Type B pancreatic cell (in vitro differentiated cells): Measurements from ENCODE around the gene TEX26. TPM values are rescaled to one million over a fixed set of nuclear protein-coding genes. Genes with fewer than 3 reads are reported as not detected.
"Not testable (repeated sequence)": the region's sequence is repeated elsewhere in the genome, so short reads cannot be mapped to it uniquely, and the experiment has no call there.

ENCODE experiments used
- DNase-seq: peaks from one replicate; pipeline ENCODE4 v3.0.0; 2021; ENCODE audit warnings: mixed read lengths; ENCODE audit not compliant: unreplicated experiment; ENCODE audit errors: extremely low spot score
- H3K27ac Mint-ChIP-seq: 2 replicates; pipeline ENCODE4 v1.8.0; 2021; ENCODE audit warnings: mild to moderate bottlenecking, mixed read lengths
- H3K27me3 Mint-ChIP-seq: 2 replicates; pipeline ENCODE4 v1.8.0; 2021; ENCODE audit warnings: mixed read lengths
- H3K36me3 Mint-ChIP-seq: 2 replicates; pipeline ENCODE4 v1.8.0; 2021; ENCODE audit warnings: mixed read lengths
- H3K4me1 Mint-ChIP-seq: one replicate; pipeline ENCODE4 v1.8.0; 2021; ENCODE audit warnings: mixed read lengths; ENCODE audit not compliant: unreplicated experiment
- H3K4me3 Mint-ChIP-seq: 2 replicates; pipeline ENCODE4 v1.8.0; 2021; ENCODE audit warnings: mild to moderate bottlenecking, mixed read lengths
- H3K9me3 Mint-ChIP-seq: 2 replicates; pipeline ENCODE4 v1.8.0; 2021; ENCODE audit warnings: mixed read lengths
- total RNA-seq: library from RNA; stranded (reverse); gene quantifications from 2 replicates; pipeline ENCODE4 v1.2.1, GENCODE V29; 2021; ENCODE audit warnings: low replicate concordance
- TF ChIP-seq, protein P1 (sequence below): fragments of 200-600 bp; sonication (generic); conservative IDR thresholded peaks from 2 replicates; pipeline ENCODE4 v1.5.0; 2021; ENCODE audit warnings: antibody characterized with exemption, mild to moderate bottlenecking

Gene TEX26
- total RNA-seq, 1 donor from 2014 or later: not detected

GRCh38 chr13:30923418-30923817, 9.0 kb upstream of the TEX26 start:
- Mint-ChIP-seq H3K4me3 (no peak overlapping the region), H3K27me3 (peaks cover 11% of the 10 kb centered on the region), H3K4me1 (peaks cover 18% of the 10 kb centered on the region), H3K36me3 (no peaks in the 10 kb centered on the region), H3K27ac (no peak overlapping the region), H3K9me3 (peaks cover 3% of the 10 kb centered on the region)
- TF ChIP-seq, protein P1, sequence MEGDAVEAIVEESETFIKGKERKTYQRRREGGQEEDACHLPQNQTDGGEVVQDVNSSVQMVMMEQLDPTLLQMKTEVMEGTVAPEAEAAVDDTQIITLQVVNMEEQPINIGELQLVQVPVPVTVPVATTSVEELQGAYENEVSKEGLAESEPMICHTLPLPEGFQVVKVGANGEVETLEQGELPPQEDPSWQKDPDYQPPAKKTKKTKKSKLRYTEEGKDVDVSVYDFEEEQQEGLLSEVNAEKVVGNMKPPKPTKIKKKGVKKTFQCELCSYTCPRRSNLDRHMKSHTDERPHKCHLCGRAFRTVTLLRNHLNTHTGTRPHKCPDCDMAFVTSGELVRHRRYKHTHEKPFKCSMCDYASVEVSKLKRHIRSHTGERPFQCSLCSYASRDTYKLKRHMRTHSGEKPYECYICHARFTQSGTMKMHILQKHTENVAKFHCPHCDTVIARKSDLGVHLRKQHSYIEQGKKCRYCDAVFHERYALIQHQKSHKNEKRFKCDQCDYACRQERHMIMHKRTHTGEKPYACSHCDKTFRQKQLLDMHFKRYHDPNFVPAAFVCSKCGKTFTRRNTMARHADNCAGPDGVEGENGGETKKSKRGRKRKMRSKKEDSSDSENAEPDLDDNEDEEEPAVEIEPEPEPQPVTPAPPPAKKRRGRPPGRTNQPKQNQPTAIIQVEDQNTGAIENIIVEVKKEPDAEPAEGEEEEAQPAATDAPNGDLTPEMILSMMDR: no peak
- DNase-seq: no peak

DNA sequence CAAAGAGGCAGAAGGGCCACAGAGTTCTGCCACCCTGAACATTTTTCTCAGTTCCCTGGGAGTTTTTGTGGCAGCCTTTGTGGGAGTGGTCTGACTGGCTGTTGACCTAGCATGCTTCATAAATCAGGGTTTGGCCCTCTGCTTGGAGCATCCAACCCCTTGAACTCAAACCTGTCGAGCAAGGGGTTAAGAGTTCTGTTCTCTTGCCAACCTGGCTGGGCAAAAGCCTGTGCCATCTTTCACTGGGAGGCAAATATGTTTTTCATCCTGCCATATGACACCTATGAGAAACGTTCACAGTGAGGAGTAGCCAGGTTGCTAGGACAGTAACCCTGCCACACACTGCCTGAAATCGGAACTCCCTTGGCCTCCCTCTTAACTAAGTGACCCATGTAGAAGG, 7.7 kb upstream of the TEX26 start:
- Mint-ChIP-seq H3K4me1 (peaks cover 12% of the 10 kb centered on the region), H3K9me3 (peaks cover 3% of the 10 kb centered on the region), H3K27ac (no peak overlapping the region), H3K36me3 (no peaks in the 10 kb centered on the region), H3K4me3 (no peak overlapping the region), H3K27me3 (peaks cover 5% of the 10 kb centered on the region)
- TF ChIP-seq, protein P1: no peak
- DNase-seq: no peak

DNA sequence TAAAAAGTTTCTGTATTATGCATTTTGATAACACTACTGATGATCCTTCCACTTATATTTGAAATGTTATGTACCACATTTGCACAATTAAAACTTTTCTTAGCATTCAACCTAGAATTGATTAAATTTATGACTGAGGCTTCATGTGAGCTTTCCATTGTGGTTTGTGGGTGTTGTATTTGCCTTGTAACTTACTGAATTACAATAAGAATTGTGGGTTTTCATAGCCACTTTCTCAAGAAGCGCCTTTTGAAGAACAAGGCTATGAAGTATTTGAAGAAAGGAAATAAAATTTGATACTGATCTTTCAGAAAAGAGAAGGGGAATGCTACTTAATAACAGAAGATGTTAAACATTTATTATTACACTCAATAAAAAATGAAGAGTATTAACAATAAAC, 7.0 kb upstream of the TEX26 start:
- TF ChIP-seq, protein P1: no peak
- Mint-ChIP-seq H3K27me3 (peaks cover 5% of the 10 kb centered on the region), H3K4me1 (peaks cover 14% of the 10 kb centered on the region), H3K36me3 (no peaks in the 10 kb centered on the region), H3K27ac (no peak overlapping the region), H3K9me3 (peaks cover 3% of the 10 kb centered on the region), H3K4me3 (no peak overlapping the region)
- DNase-seq: no peak

DNA sequence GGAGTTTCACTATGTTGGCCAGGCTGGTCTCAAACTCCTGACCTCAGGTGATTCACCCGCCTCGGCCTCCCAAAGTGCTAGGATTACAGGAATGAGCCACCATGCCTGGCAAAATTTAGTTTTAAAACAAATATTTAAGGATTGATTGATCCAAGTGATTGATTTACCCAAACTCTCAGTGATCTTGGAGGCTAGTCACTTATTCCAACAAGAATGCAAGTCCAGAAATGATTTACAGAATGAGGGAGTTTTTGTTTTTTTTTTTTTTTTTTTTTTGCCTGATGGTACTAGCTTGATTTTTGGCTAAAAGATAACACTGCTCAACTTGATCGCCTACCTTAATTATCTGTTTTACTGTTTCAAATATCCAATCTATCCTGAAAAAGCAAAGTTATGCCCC, 5.7 kb upstream of the TEX26 start:
- H3K9me3 Mint-ChIP-seq: peaks cover 3% of the 10 kb centered on the region
- TF ChIP-seq, protein P1: no peak
- no peaks in the 10 kb centered on the region for H3K36me3 Mint-ChIP-seq
- H3K27me3 Mint-ChIP-seq: peaks cover 13% of the 10 kb centered on the region
- H3K4me3 Mint-ChIP-seq: no peak overlapping the region
- H3K27ac Mint-ChIP-seq: no peak overlapping the region
- peaks cover 18% of the 10 kb centered on the region for H3K4me1 Mint-ChIP-seq
- DNase-seq: no peak

DNA sequence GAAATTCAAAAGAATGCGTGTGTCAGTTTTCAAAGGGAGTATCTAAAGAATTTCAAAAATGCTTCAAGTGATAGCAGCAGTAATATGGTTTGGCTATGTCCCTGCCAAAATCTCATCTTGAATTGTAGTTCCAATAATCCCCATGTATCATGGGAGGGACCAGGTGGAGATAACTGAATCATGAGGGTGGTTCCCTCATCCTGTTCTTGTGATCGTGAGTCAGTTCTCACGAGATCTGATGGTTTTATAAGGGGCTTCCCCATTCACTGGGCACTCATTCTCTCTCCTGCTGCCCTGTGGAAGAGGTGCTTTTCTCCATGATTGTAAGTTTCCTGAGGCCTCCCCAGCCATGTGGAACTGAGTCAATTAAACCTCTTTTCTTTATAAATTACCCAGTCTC, 5.3 kb upstream of the TEX26 start:
- not testable (repeated sequence) for H3K36me3 Mint-ChIP-seq, H3K4me3 Mint-ChIP-seq, H3K27ac Mint-ChIP-seq, DNase-seq, H3K9me3 Mint-ChIP-seq
- Mint-ChIP-seq H3K27me3 (peaks cover 16% of the 10 kb centered on the region), H3K4me1 (peaks cover 22% of the 10 kb centered on the region)

GRCh38 chr13:30927595-30927994, 4.9 kb upstream of the TEX26 start:
- peaks cover 20% of the 10 kb centered on the region for H3K27me3 Mint-ChIP-seq
- no peak overlapping the region for H3K27ac Mint-ChIP-seq
- no peak overlapping the region for H3K4me3 Mint-ChIP-seq
- peaks cover 25% of the 10 kb centered on the region for H3K4me1 Mint-ChIP-seq
- H3K36me3 Mint-ChIP-seq: no peaks in the 10 kb centered on the region
- no peak for DNase-seq
- H3K9me3 Mint-ChIP-seq: peaks cover 3% of the 10 kb centered on the region
- TF ChIP-seq, protein P1: no peak
